Transverse colon (tissue), 4 donors: Measurements from ENCODE around the gene TYW1B.
"Not testable (repeated sequence)": the region's sequence is repeated elsewhere in the genome, so short reads cannot be mapped to it uniquely, and the experiment has no call there.

ENCODE experiments used
- CTCF ChIP-seq, 5 experiments: fragments of 200-600 bp in 3 of 5; fragments of 450-650 bp in 2 of 5; sonication (generic) in 3 of 5; IDR thresholded peaks; 1 replicate in 2 of 5; 2 replicates in 3 of 5; pipeline ENCODE4 v1.5.1; 2016 to 2017; ENCODE audit warnings: antibody characterized with exemption in 5 of 5, inconsistent platforms in 3 of 5, mild to moderate bottlenecking in 2 of 5, moderate library complexity in 1 of 5
- EP300 ChIP-seq: sonication (generic); formaldehyde crosslinking; IDR thresholded peaks from one replicate; pipeline ENCODE4 v1.6.1; 2017; ENCODE audit warnings: antibody characterized with exemption, low read depth
- POLR2A ChIP-seq: fragments of 450-650 bp; IDR thresholded peaks from one replicate; pipeline ENCODE4 v1.6.1; 2016; ENCODE audit warnings: antibody characterized with exemption, mild to moderate bottlenecking, moderate library complexity
- POLR2AphosphoS5 ChIP-seq, 3 donors: sonication (generic); formaldehyde crosslinking; IDR thresholded peaks; one replicate each; pipeline ENCODE4 v1.6.1; 2016; ENCODE audit warnings: antibody characterized with exemption in 3 of 3

- TF ChIP-seq CTCF (IDR thresholded peaks at IDR 0.05); POLR2AphosphoS5 (IDR thresholded peaks at IDR 0.05); POLR2A; EP300: not testable (repeated sequence)
Observed at GRCh38 chr7:72739716-72740115, 88.3 kb downstream of the TYW1B start.
